Tongue (tissue), 2 donors: Measurements from ENCODE around the gene GAMT. TPM values are rescaled to one million over a fixed set of nuclear protein-coding genes. Genes with fewer than 3 reads are reported as not detected.

Source experiments
- DNase-seq: peaks from one replicate; pipeline ENCODE4 v3.0.0-alpha.2; 2015
- total RNA-seq: library from RNA; depleted of rRNA; stranded (reverse); fragments of >200 nt; gene quantifications from one replicate; pipeline ENCODE4 v1.2.3, GENCODE V29; 2014

GAMT gene
- total RNA-seq, 1 donor from 2014 or later = 102 TPM

- no peak for DNase-seq
Observed at GRCh38 chr19:1418496-1418775, 17.1 kb upstream of the GAMT start.

DNA sequence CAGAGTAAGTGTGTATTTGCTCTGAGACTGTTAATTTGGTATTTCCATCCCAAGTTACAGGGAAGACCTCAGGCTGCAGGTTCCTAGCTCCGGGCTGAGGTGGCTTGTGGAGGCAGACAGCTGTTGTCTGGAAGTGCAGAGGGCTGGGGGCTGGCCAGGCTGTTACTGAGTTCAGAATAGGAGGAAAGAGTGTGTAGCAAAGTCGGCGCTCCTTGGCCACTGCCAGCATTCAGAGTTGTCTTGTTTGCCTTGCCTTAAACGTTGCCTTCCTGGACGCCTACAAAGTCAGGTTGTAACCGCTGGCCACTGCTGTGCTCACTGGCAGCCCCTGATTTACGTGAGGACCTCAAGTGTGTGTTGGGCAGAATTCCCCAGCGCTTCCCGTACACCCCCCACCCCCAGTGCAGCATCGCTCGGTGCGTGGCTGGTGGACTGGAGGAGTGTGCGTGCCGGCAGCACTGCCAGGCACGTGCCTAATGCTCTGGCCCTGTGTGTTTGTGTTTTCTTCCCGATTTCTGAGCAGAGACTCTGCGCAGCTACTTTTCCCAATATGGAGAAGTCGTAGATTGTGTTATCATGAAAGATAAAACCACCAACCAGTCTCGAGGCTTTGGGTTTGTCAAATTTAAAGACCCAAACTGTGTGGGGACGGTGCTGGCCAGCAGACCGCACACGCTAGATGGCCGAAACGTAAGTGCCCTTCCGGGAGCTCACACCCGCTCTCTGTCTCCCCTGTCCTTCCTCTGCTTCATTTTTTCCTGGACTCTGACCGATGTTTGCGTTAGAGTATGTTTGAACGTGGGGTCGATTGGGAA, 16.5 kb upstream of the GAMT start:
- no peak for DNase-seq

DNA sequence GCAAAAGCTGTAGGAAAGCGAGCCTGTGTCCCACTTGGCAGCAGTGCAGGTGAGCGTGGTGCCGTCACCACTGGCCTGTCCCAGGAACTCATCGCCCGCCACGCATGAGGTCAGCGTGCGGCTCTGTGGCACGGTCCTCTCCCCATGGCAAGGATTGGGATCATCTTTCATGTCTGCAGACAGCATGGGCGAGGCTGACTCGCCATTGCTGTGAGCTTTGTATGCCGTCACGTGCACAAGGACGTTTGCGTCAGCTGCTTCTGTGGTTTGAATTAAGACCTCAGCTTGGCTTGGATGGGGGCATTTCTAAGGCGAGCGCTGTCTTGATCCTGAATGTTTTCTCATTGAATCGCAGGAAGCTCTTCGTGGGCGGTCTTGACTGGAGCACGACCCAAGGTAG, 15.8 kb upstream of the GAMT start:
- no peak for DNase-seq

DNA sequence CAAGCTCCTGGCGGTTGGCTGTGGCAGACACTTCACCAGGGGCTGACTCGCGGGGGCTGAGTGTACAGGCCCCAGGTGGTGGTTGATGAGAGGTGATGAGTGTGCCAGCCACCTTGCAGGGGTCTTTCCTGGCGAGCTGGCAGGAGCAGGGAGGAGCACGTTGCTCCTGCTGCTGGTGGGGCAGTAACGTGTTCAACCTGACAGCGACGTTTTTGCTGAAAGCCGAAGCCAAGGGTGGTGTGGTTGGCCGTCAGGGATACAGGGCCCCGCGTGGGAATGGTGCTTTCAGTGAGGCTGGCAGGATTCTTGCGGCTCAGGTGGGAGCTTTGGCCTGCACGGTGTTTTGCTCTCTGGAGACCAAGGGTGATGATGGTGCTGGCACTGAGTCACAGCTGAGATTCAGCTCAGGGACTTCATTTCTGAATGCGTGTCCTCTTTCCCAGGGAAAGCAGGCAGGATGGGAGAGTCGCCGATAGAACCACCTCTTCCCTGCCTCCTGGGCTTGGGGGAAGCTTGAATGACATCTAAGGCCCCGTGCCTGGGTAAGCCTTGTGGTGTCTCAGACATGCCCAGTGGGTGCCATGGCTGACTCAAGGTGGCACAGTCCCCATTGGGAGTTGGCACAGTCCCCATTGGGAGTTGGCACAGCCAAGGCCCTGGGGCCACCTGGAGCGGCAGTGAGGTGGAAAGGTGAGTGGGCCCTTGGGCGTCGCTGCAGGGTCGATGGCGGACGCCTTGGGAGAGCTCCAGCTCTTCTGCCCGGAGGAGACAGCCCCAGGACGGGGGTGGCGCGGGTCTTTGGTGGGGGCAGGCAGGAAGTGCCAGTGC, 14.9 kb upstream of the GAMT start:
- DNase-seq = no peak

- no peak for DNase-seq
Observed at GRCh38 chr19:1412995-1413800, 11.9 kb upstream of the GAMT start.

- DNase-seq = no peak
Observed at GRCh38 chr19:1412323-1412923, 11.1 kb upstream of the GAMT start.

DNA sequence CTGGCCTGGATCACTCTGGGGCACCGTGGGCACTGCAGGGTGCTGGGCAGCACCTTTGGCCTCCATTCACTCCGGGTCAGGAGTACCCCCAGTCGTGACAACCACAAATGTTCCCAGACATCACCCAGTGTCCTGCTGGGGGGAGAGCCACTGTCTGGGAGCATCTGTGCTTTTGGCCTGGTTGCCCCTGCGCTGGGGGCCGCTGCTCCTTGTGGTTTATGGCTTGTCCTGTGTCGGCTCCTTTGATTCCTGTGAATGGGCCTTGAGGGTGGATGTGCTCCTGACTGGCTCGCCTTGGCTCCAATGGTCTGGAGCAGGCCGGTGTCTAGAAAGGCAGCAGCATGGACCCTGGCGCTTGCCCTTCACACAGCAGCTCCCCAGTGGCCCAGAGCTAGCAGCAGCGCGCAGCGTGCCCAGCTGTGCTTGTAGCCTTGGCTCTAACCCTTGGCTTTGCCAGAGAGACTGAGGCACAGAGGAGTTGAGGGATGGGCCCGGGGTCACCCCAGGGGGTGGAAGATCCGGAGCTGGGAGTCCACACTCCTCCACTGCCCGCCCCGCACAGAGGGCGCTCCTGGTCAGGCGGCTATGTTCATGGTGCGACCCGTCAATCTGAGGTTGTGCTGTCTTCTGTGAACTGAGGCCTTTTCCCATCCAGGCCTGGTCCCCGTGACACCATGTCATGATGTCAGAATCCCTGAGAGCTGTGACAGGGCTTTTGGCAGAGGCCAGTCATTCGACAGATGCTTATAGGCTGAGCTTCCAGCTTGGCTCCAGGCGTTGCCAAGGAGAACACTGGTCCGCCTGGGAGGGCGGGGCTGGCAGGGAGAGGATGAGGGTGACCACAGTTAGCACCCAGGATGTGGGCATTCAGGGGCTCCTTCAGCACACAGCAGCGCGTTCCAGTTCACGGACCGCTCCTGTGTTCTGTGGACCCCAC, 10.2 kb upstream of the GAMT start:
- DNase-seq = peak; percentile 67

GRCh38 chr19:1410789-1411188, 9.4 kb upstream of the GAMT start:
- no peak for DNase-seq

DNA sequence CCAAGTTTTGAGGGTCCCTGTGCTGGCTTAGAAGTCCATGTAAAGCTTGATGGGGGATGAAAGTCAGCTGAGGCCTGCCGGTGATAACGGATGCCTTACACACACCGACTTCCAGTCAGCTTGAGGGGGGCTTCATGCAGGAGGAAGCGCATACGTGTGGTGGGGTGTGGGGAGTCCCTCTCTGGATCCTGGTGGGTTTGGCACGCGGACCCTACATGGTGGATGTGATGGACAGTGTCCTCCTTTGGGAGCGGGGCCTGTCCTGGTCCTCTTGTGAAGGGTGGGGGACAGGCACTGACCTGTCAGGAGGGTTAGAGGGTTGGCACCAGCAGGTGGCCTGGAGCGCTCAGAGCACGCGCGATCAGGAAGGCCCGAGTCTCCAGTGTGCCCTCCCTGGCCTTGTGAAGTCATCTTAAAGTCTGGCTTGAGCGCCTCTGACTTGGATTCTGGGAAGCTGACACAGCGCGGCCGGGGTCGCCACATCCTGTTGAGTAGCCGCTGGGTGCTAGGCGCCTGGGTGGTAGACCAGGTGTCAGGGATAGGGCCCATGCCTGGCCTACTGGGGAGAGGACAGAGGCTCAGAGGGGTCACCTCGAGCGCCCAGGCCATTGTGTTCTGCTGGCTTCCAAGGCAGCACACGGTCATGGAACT, 8.9 kb upstream of the GAMT start:
- no peak for DNase-seq

GRCh38 chr19:1409204-1410005, 8.1 kb upstream of the GAMT start:
- no peak for DNase-seq

DNA sequence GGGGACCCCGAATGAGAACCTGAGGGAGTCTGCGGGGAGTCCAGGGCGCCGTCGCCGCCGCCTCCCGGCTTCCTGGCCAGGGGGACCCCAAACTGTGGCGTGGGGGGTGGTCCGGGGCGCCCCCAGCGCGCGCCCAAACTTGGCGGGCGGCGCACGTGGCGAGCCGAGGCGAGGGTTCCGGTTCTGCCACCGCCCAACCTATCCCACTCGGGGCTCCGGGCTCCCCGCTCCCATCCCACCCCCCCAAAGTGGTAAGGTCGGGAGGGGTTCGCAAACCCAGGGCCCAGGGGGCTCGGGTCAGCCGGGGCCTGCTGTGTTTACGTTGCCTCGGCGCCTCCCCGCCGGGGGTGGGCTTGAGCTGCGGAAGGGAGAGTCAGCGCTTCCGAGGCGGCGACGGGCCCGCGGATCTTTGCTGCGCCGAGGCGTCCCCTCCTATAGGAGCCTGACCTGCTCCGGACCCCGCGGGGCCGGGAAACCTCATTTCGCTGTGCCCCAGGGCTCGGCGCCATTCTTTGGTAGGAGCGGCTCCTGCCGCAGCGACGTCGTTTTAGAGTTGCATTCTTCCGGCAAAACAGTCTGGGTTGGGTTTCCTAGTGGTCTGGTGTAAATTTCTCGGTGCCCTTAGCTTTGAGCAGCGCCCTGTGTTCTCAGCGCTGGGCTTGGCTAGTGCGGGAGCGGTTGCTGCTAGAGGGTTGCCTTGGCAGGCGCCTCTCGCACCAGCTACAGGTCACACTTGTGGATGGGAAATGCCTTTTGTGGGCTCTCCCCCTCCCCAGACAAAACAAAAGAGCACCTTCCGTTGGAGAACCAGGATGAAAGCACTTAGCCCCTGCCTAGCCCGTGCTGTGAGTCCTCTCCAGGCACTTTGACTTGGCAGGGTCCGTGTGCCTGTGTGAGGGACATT, 7.2 kb upstream of the GAMT start:
- peak; percentile 57 for DNase-seq

- DNase-seq = no peak
Observed at GRCh38 chr19:1407528-1408299, 6.4 kb upstream of the GAMT start, which contains the start of gene DAZAP1. Gene DAZAP1, plus strand, starts transcription at chr19:1407586. Its CDS starts 188 bp downstream, at chr19:1407774.

DNA sequence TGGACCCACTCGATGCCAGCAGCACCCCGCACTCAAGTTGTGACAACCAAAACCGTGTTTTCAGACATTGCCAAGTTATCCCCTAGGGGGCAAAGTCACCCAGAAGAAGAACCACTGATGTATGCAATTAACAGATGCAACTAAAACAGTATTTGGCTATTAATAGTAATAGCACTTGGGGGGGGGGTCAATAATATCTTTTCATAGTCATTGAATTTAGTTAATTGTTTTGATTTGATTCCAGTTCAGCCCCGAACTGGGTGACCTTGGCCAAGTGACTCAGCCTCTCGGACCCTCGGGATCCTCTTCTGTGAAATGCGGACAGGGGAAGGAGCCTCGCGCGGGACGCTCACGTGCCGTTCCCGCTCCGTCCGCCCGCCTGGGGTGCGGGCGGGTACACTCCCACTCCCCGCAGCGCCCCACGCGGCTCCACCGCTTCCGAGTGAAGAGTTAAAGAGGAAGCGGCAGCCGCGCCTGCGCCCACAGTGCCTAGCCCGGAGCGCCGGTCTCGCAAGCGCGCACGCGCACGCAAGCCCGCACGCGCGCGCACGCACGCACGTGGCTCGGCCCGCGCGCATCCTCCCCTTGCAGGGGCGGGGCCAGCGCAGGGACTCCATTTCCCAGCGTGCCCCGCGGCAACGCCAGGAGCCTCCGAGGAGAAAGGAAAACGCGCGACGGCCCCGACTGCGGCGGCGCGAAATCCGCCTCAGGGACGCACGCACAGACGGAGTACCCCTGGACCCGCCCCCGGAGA, 5.6 kb upstream of the GAMT start:
- DNase-seq = peak; percentile 100

DNA sequence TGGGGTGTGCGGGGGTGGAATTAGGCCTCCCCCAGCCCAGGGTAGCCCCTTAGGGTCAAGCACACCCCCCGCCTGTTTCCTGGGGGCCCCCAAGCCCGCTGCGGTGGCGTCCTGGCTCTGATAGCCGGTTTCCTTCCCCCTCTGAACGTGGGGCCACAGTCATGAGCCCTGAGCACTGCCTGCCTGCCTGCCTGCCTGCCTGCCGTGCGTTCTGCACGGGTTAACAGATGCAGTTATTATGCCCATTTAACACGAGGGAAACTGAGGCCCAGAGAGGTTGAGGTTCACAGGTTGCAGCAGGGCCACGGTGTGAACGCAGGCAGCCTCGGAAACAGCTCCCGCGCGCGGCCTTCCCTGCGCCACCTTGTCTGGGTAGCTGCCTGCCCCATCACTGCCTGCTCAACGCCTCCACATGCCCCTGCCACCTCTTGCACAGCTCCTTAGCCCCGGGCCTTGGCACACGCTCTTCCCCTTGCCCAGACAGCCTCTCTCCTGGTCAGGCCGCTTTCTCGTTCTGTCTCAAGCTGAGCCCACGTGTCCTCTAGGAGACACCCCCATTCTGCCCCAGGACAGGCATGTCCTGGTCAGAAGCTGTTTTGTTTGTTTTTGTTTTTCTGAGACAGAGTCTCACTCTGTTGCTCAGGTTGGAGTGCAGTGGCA, 1.2 kb upstream of the GAMT start:
- no peak for DNase-seq

- no peak for DNase-seq
Observed at GRCh38 chr19:1401889-1402217, 511 bp upstream of the GAMT start.

- peak; percentile 83 for DNase-seq
Observed at GRCh38 chr19:1400281-1401137, 833 bp downstream of the GAMT start.
